ENCODE data around the gene WNT2. TPM values are rescaled to one million over a fixed set of nuclear protein-coding genes. Genes with fewer than 3 reads are reported as not detected.

The WNT2 gene
- polyA plus RNA-seq, 1 experiment, result 8.4 TPM

- Histone ChIP-seq H3K36me3 (ENCODE audit: control insufficient read depth, insufficient read depth, low read length) (no peaks in the 10 kb centered on the region), H3K27me3 (ENCODE audit: control insufficient read depth, insufficient read depth, low read length) (0 out of 2 replicates have a peak, but pooled peaks cover 1% of the 10 kb centered on the region), H3K4me3 (ENCODE audit: low read depth, low read length) (no peak overlapping the region)
- no peak for TF ChIP-seq CTCF (IDR thresholded peaks at IDR 0.05; ENCODE audit: insufficient read depth, low read depth, low read length)
- ChIA-PET POLR2A (no interaction called here), CTCF (interaction anchor here (0.7 kb wide), 1 partner anchor 12 kb away, joined by 3 read pairs; no protein-coding TSS in a partner anchor)
- DNase-seq (ENCODE audit: low read depth), result no peak
Measured at GRCh38 chr7:117349570-117349969, 26.7 kb upstream of the WNT2 start.

GRCh38 chr7:117347962-117348672 is 25.3 kb upstream of the WNT2 start:
- ChIA-PET CTCF (interaction anchor here (1.1 to 1.5 kb wide), 2 partner anchors 11 to 35 kb away, joined by 4 to 5 read pairs; no protein-coding TSS in a partner anchor), POLR2A (interaction anchor here (0.6 kb wide), 1 partner anchor 13 kb away, joined by 6 read pairs; no protein-coding TSS in a partner anchor)
- Histone ChIP-seq H3K27me3 (ENCODE audit: control insufficient read depth, insufficient read depth, low read length) (0 out of 2 replicates have a peak, but pooled peaks cover 1% of the 10 kb centered on the region), H3K36me3 (ENCODE audit: control insufficient read depth, insufficient read depth, low read length) (no peaks in the 10 kb centered on the region), H3K4me3 (ENCODE audit: low read depth, low read length) (no peak overlapping the region)
- no peak for TF ChIP-seq CTCF (IDR thresholded peaks at IDR 0.05; ENCODE audit: insufficient read depth, low read depth, low read length)
- DNase-seq (ENCODE audit: low read depth), result no peak

GRCh38 chr7:117347480-117347879 is 24.6 kb upstream of the WNT2 start:
- no peak for TF ChIP-seq CTCF (IDR thresholded peaks at IDR 0.05; ENCODE audit: insufficient read depth, low read depth, low read length)
- H3K4me3 ChIP-seq (ENCODE audit: low read depth, low read length), result no peak overlapping the region
- H3K27me3 ChIP-seq (ENCODE audit: control insufficient read depth, insufficient read depth, low read length), result 0 out of 2 replicates have a peak, but pooled peaks cover 1% of the 10 kb centered on the region
- no peaks in the 10 kb centered on the region for H3K36me3 ChIP-seq (ENCODE audit: control insufficient read depth, insufficient read depth, low read length)
- ChIA-PET CTCF (interaction anchor here (0.6 to 1.5 kb wide), 2 partner anchors 10 to 663 kb away, joined by 3 to 5 read pairs; no protein-coding TSS in a partner anchor), POLR2A (interaction anchor here (0.6 kb wide), 1 partner anchor 13 kb away, joined by 6 read pairs; no protein-coding TSS in a partner anchor)
- no peak for DNase-seq (ENCODE audit: low read depth)

- ChIA-PET POLR2A (no interaction called here), CTCF (interaction anchor here (0.9 to 1.0 kb wide), 2 partner anchors 33 to 226 kb away, joined by 3 to 4 read pairs; no protein-coding TSS in a partner anchor)
- DNase-seq (ENCODE audit: low read depth), result no peak
- 0 out of 2 replicates have a peak, but pooled peaks cover 1% of the 10 kb centered on the region for H3K27me3 ChIP-seq (ENCODE audit: control insufficient read depth, insufficient read depth, low read length)
- no peak for TF ChIP-seq CTCF (IDR thresholded peaks at IDR 0.05; ENCODE audit: insufficient read depth, low read depth, low read length)
- H3K36me3 ChIP-seq (ENCODE audit: control insufficient read depth, insufficient read depth, low read length), result no peaks in the 10 kb centered on the region
- no peak overlapping the region for H3K4me3 ChIP-seq (ENCODE audit: low read depth, low read length)
Measured at GRCh38 chr7:117346161-117346560, 23.3 kb upstream of the WNT2 start.

GRCh38 chr7:117338020-117338419 is 15.2 kb upstream of the WNT2 start:
- Histone ChIP-seq H3K4me3 (ENCODE audit: low read depth, low read length) (no peak overlapping the region), H3K36me3 (ENCODE audit: control insufficient read depth, insufficient read depth, low read length) (no peaks in the 10 kb centered on the region), H3K27me3 (ENCODE audit: control insufficient read depth, insufficient read depth, low read length) (no peaks in the 10 kb centered on the region)
- ChIA-PET POLR2A (interaction anchor here (1.2 kb wide), 1 partner anchor 14 kb away, joined by 4 read pairs; no protein-coding TSS in a partner anchor), CTCF (interaction anchor here (0.6 to 2.1 kb wide), 6 partner anchors 10 to 397 kb away, joined by 3 to 14 read pairs (median 4); no protein-coding TSS in a partner anchor)
- TF ChIP-seq CTCF (IDR thresholded peaks at IDR 0.05; ENCODE audit: insufficient read depth, low read depth, low read length), result no peak
- no peak for DNase-seq (ENCODE audit: low read depth)

Measured in BJ (cell line).